ENCODE measurements around the gene TREH. TPM values are rescaled to one million over a fixed set of nuclear protein-coding genes. Genes with fewer than 3 reads are reported as not detected.

Gene TREH
- polyA plus RNA-seq, 1 donor from 2014 or later = 0.12 TPM

DNA sequence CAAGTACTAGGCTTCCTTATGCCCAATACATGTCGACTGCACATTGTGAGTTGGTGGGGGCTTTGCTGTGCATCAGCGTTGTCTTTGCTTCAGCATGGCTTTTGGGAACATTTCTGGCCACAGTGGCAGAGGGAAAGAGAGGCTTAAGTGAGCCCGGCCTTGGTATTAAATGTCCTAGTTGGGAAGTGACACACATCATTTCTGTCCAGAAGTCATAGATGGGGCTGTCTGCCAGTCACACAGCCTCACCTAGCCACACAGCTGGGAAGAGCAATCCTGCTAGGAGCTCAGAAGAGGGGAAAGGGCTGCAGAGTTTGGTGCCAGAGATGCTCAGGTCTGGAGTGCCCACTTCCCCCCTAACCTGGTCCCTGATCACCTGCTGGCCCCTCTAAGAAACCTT, 27.6 kb downstream of the TREH start:
- Histone ChIP-seq H3K27me3 (ENCODE audit: insufficient read depth, low read depth, low read length) (no peaks in the 10 kb centered on the region), H3F3A (ENCODE audit: insufficient read depth, low read length, poor library complexity, severe bottlenecking) (no peaks in the 10 kb centered on the region), H3K9me2 (ENCODE audit: insufficient read depth, low read length) (no peaks in the 10 kb centered on the region), H3K27ac (ENCODE audit: low read length) (no peak overlapping the region), H3K79me2 (replicated peaks; ENCODE audit: insufficient read depth, low read length) (no peaks in the 10 kb centered on the region), H2AFZ (ENCODE audit: low read depth, low read length) (no peak overlapping the region), H3K9me3 (ENCODE audit: low read length) (no peaks in the 10 kb centered on the region), H3K36me3 (ENCODE audit: insufficient read depth, low read length) (peaks cover 10% of the 10 kb centered on the region), H3K9ac (ENCODE audit: low read length) (no peak overlapping the region), H3K4me2 (ENCODE audit: low read length) (no peak overlapping the region), H4K20me1 (ENCODE audit: insufficient read depth) (no peaks in the 10 kb centered on the region), H3K4me3 (ENCODE audit: low read length) (no peak overlapping the region)
- TF ChIP-seq RAD21 (conservative IDR thresholded peaks at IDR 0.05) (no peak), EZH2 (IDR thresholded peaks at IDR 0.05; ENCODE audit: borderline replicate concordance, insufficient read depth, low read length, poor library complexity, severe bottlenecking) (no peak), SMC3 (conservative IDR thresholded peaks at IDR 0.05; ENCODE audit: poor library complexity) (no peak), TAF1 (IDR thresholded peaks at IDR 0.05; ENCODE audit: low read depth) (no peak), POLR2AphosphoS5 (IDR thresholded peaks at IDR 0.05) (no peak), EP300 (conservative IDR thresholded peaks at IDR 0.05; ENCODE audit: poor library complexity, severe bottlenecking) (no peak), MXI1 (conservative IDR thresholded peaks at IDR 0.05; ENCODE audit: poor library complexity, severe bottlenecking) (no peak)
- TF ChIP-seq, protein P1, sequence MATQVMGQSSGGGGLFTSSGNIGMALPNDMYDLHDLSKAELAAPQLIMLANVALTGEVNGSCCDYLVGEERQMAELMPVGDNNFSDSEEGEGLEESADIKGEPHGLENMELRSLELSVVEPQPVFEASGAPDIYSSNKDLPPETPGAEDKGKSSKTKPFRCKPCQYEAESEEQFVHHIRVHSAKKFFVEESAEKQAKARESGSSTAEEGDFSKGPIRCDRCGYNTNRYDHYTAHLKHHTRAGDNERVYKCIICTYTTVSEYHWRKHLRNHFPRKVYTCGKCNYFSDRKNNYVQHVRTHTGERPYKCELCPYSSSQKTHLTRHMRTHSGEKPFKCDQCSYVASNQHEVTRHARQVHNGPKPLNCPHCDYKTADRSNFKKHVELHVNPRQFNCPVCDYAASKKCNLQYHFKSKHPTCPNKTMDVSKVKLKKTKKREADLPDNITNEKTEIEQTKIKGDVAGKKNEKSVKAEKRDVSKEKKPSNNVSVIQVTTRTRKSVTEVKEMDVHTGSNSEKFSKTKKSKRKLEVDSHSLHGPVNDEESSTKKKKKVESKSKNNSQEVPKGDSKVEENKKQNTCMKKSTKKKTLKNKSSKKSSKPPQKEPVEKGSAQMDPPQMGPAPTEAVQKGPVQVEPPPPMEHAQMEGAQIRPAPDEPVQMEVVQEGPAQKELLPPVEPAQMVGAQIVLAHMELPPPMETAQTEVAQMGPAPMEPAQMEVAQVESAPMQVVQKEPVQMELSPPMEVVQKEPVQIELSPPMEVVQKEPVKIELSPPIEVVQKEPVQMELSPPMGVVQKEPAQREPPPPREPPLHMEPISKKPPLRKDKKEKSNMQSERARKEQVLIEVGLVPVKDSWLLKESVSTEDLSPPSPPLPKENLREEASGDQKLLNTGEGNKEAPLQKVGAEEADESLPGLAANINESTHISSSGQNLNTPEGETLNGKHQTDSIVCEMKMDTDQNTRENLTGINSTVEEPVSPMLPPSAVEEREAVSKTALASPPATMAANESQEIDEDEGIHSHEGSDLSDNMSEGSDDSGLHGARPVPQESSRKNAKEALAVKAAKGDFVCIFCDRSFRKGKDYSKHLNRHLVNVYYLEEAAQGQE (IDR thresholded peaks at IDR 0.05; ENCODE audit: borderline replicate concordance) = no peak
- TF ChIP-seq, protein P2, sequence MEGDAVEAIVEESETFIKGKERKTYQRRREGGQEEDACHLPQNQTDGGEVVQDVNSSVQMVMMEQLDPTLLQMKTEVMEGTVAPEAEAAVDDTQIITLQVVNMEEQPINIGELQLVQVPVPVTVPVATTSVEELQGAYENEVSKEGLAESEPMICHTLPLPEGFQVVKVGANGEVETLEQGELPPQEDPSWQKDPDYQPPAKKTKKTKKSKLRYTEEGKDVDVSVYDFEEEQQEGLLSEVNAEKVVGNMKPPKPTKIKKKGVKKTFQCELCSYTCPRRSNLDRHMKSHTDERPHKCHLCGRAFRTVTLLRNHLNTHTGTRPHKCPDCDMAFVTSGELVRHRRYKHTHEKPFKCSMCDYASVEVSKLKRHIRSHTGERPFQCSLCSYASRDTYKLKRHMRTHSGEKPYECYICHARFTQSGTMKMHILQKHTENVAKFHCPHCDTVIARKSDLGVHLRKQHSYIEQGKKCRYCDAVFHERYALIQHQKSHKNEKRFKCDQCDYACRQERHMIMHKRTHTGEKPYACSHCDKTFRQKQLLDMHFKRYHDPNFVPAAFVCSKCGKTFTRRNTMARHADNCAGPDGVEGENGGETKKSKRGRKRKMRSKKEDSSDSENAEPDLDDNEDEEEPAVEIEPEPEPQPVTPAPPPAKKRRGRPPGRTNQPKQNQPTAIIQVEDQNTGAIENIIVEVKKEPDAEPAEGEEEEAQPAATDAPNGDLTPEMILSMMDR (IDR thresholded peaks at IDR 0.05; ENCODE audit: poor library complexity, severe bottlenecking) = no peak

DNA sequence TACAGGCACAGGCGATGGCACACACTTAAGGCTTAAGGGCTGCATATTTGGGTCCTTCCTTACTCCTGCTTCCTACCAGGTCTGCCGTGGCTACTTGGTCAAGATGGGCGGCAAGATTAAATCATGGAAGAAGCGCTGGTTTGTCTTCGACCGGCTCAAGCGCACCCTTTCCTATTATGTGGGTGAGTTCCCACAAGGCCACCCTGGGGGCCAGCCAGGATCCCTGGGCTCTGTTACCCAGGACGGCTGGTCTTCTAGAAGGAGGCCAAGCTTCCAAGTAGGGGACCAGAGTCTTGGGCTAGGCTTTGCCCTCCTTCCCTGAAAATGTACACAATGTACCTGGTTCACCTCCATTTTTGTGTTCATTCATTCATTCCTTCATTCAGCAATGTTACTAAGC, 29.1 kb downstream of the TREH start:
- peaks cover 3% of the 10 kb centered on the region for H3K36me3 ChIP-seq (ENCODE audit: insufficient read depth, low read length)
- no peak overlapping the region for H3K4me3 ChIP-seq (ENCODE audit: low read length)
- H4K20me1 ChIP-seq (ENCODE audit: insufficient read depth) = no peaks in the 10 kb centered on the region

More for the DNA sequence above, 29.1 kb downstream of the TREH start:
- Histone ChIP-seq H3K9me3 (ENCODE audit: low read length) (no peaks in the 10 kb centered on the region), H3F3A (ENCODE audit: insufficient read depth, low read length, poor library complexity, severe bottlenecking) (no peaks in the 10 kb centered on the region), H2AFZ (ENCODE audit: low read depth, low read length) (no peak overlapping the region), H3K27ac (ENCODE audit: low read length) (no peak overlapping the region), H3K9me2 (ENCODE audit: insufficient read depth, low read length) (no peaks in the 10 kb centered on the region), H3K4me2 (ENCODE audit: low read length) (no peak overlapping the region), H3K27me3 (ENCODE audit: insufficient read depth, low read depth, low read length) (no peaks in the 10 kb centered on the region), H3K9ac (ENCODE audit: low read length) (no peak overlapping the region), H3K79me2 (replicated peaks; ENCODE audit: insufficient read depth, low read length) (no peaks in the 10 kb centered on the region)
- TF ChIP-seq, protein P1 (IDR thresholded peaks at IDR 0.05; ENCODE audit: borderline replicate concordance) = no peak
- TF ChIP-seq EZH2 (IDR thresholded peaks at IDR 0.05; ENCODE audit: borderline replicate concordance, insufficient read depth, low read length, poor library complexity, severe bottlenecking) (no peak), MXI1 (conservative IDR thresholded peaks at IDR 0.05; ENCODE audit: poor library complexity, severe bottlenecking) (no peak)
